Calu3 (cell line): ENCODE data around the gene SYNC. TPM values are rescaled to one million over a fixed set of nuclear protein-coding genes. Genes with fewer than 3 reads are reported as not detected.
A peak's percentile ranks its signal among the peaks of the same experiment; 100 is the strongest.

Experiments used
- Bru-seq: library from RNA; stranded (reverse); fragments of 400-500 nt; gene quantifications from one replicate; lab custom pipeline; 2021; lab: Mats Ljungman, UMichigan
- BruChase-seq, 2 experiments: library from RNA; stranded (reverse); fragments of 400-500 nt; gene quantifications; one replicate each; lab custom pipeline; 2021; lab: Mats Ljungman, UMichigan
- BruUV-seq: library from RNA; stranded (reverse); fragments of 400-500 nt; replicated peaks from 2 replicates; lab custom pipeline; 2021; lab: Mats Ljungman, UMichigan
- CTCF ChIA-PET: fragments of 300-600 bp; sonication (Branson Sonifier 250); formaldehyde crosslinking; loops from one replicate; lab custom pipeline; 2022; ENCODE audit warnings: antibody characterized with exemption; lab: Charles Lee
- DNase-seq: peaks from one replicate; pipeline ENCODE4 v3.0.0; 2022
- H3K27ac Mint-ChIP-seq: one replicate; pipeline ENCODE4 v1.8.0; 2022; ENCODE audit warnings: mixed read lengths; ENCODE audit not compliant: unreplicated experiment
- H3K27me3 Mint-ChIP-seq: one replicate; pipeline ENCODE4 v1.8.0; 2022; ENCODE audit warnings: mixed read lengths; ENCODE audit not compliant: unreplicated experiment
- H3K36me3 Mint-ChIP-seq: one replicate; pipeline ENCODE4 v1.8.0; 2022; ENCODE audit warnings: mild to moderate bottlenecking, moderate library complexity, mixed read lengths; ENCODE audit not compliant: insufficient read depth, unreplicated experiment
- H3K4me1 Mint-ChIP-seq: one replicate; pipeline ENCODE4 v1.8.0; 2022; ENCODE audit warnings: mild to moderate bottlenecking, low read depth, mixed read lengths; ENCODE audit not compliant: unreplicated experiment
- H3K4me3 Mint-ChIP-seq: one replicate; pipeline ENCODE4 v1.8.0; 2022; ENCODE audit warnings: mild to moderate bottlenecking, low read depth, moderate library complexity, mixed read lengths; ENCODE audit not compliant: unreplicated experiment
- H3K9me3 Mint-ChIP-seq: one replicate; pipeline ENCODE4 v1.8.0; 2022; ENCODE audit warnings: low read depth, mixed read lengths; ENCODE audit not compliant: unreplicated experiment
- CTCF ChIP-seq: fragments of 200-600 bp; IDR thresholded peaks from one replicate; pipeline ENCODE4 v1.8.0; 2022; ENCODE audit warnings: antibody characterized with exemption; ENCODE audit not compliant: unreplicated experiment
- intact Hi-C: fragments of 100-400 bp; cut with micrococcal nuclease; formaldehyde crosslinking; loops from one replicate; pipeline ENCODE4 v1.10.0; 2022; ENCODE audit not compliant: unreplicated experiment
- long read RNA-seq: library from polyadenylated mRNA; stranded (forward); transcript quantifications from one replicate; pipeline ENCODE4 v2.0.0, GENCODE V29; 2022
- total RNA-seq: library from RNA; stranded (reverse); gene quantifications from 2 replicates; pipeline ENCODE4 v1.2.3, GENCODE V29; 2022

SYNC gene
- total RNA-seq (0.19 and 0.51 TPM in 2 replicates), Bru-seq, nascent RNA (percentile 16 among the genes with signal in this experiment), BruChase-seq, experiment 1, labeled RNA remaining after a 6-hour chase (percentile 7 among the genes with signal in this experiment), BruChase-seq, experiment 2, labeled RNA remaining after a 2-hour chase (percentile 10 among the genes with signal in this experiment)
- long read RNA-seq, partial matches to known transcripts: 0 of 166 reads
- long read RNA-seq, other reads (novel, unspliced or antisense): 166 of 166 reads

- Mint-ChIP-seq H3K9me3 (no peaks in the 10 kb centered on the region), H3K36me3 (peaks cover 12% of the 10 kb centered on the region), H3K4me1 (peaks cover 11% of the 10 kb centered on the region), H3K27me3 (no peaks in the 10 kb centered on the region), H3K4me3 (peak within 1 kb of the TSS; percentile 59), H3K27ac (no peak within 1 kb of the TSS)
- DNase-seq: peak; percentile 45
- TF ChIP-seq CTCF: no peak
- intact Hi-C loops: no loop called here
- CTCF ChIA-PET: interaction anchor here (0.6 to 0.9 kb wide), 3 partner anchors 9 to 208 kb away, joined by 3 to 6 read pairs (median 4); no protein-coding TSS in a partner anchor
- no TSS peak for BruUV-seq
Observed at GRCh38 chr1:32702599-32703478, at the start of gene SYNC. TSS of gene SYNC (minus strand) at chr1:32702770. CDS start at chr1:32702660, 110 bp downstream.

GRCh38 chr1:32749771-32750170, 47.2 kb upstream of the SYNC start:
- no peak overlapping the region for H3K27ac Mint-ChIP-seq
- CTCF ChIA-PET: interaction anchor here (0.6 to 2.1 kb wide), 3 partner anchors 12 to 23 kb away, joined by 3 to 4 read pairs (median 3); no protein-coding TSS in a partner anchor
- H3K4me3 Mint-ChIP-seq: no peak overlapping the region
- H3K36me3 Mint-ChIP-seq: peaks cover 23% of the 10 kb centered on the region
- H3K27me3 Mint-ChIP-seq: no peaks in the 10 kb centered on the region
- intact Hi-C loops: no loop called here
- H3K9me3 Mint-ChIP-seq: no peaks in the 10 kb centered on the region
- no peak for DNase-seq
- TF ChIP-seq CTCF: no peak
- H3K4me1 Mint-ChIP-seq: peaks cover 37% of the 10 kb centered on the region
- no TSS peak for BruUV-seq

- BruUV-seq: no TSS peak
- intact Hi-C loops: no loop called here
- no peak overlapping the region for H3K27ac Mint-ChIP-seq
- H3K4me3 Mint-ChIP-seq: no peak overlapping the region
- H3K9me3 Mint-ChIP-seq: no peaks in the 10 kb centered on the region
- DNase-seq: no peak
- no peak for TF ChIP-seq CTCF
- H3K27me3 Mint-ChIP-seq: no peaks in the 10 kb centered on the region
- peaks cover 41% of the 10 kb centered on the region for H3K4me1 Mint-ChIP-seq
- H3K36me3 Mint-ChIP-seq: peaks cover 23% of the 10 kb centered on the region
- CTCF ChIA-PET: interaction anchor here (0.6 to 2.1 kb wide), 3 partner anchors 12 to 23 kb away, joined by 3 to 4 read pairs (median 3); no protein-coding TSS in a partner anchor
Observed at GRCh38 chr1:32749332-32749731, 46.8 kb upstream of the SYNC start.

GRCh38 chr1:32748926-32749325, 46.4 kb upstream of the SYNC start:
- H3K36me3 Mint-ChIP-seq: peaks cover 24% of the 10 kb centered on the region
- CTCF ChIA-PET: interaction anchor here (1.2 to 2.1 kb wide), 2 partner anchors 12 to 24 kb away, joined by 3 to 4 read pairs; no protein-coding TSS in a partner anchor
- H3K4me3 Mint-ChIP-seq: no peak overlapping the region
- H3K27ac Mint-ChIP-seq: no peak overlapping the region
- intact Hi-C loops: no loop called here
- no TSS peak for BruUV-seq
- H3K9me3 Mint-ChIP-seq: no peaks in the 10 kb centered on the region
- no peak for TF ChIP-seq CTCF
- H3K4me1 Mint-ChIP-seq: peaks cover 45% of the 10 kb centered on the region
- no peak for DNase-seq
- no peaks in the 10 kb centered on the region for H3K27me3 Mint-ChIP-seq
